Femur (tissue), 1 donor: Measurements from ENCODE around the gene TBL1Y.
"Not testable (repeated sequence)": the region's sequence is repeated elsewhere in the genome, so short reads cannot be mapped to it uniquely, and the experiment has no call there.

Source experiments
- DNase-seq: peaks from one replicate; pipeline ENCODE4 v3.0.0-alpha.2; 2017

TBL1Y gene

GRCh38 chrY:6910372-6911252 lies at the start of gene TBL1Y:
TBL1Y (plus strand) TSS chrY:6910697; CDS start chrY:7025085, 114,388 bp downstream.
- DNase-seq: no peak

- no peak for DNase-seq
These were observed 16.0 kb upstream of the TBL1Y start for GRCh38 chrY:6894496-6894895.

GRCh38 chrY:6895236-6895635 lies 15.3 kb upstream of the TBL1Y start:
- DNase-seq: no peak

GRCh38 chrY:6902116-6902515 lies 8.4 kb upstream of the TBL1Y start:
- DNase-seq: not testable (repeated sequence)

- DNase-seq: no peak
These were observed 2.9 kb upstream of the TBL1Y start for GRCh38 chrY:6907591-6907990.

GRCh38 chrY:6908021-6908420 lies 2.5 kb upstream of the TBL1Y start:
- DNase-seq: not testable (repeated sequence)

GRCh38 chrY:6909118-6909521 lies 1.4 kb upstream of the TBL1Y start:
- no peak for DNase-seq

GRCh38 chrY:6909856-6910255 lies 641 bp upstream of the TBL1Y start:
- DNase-seq: no peak

GRCh38 chrY:6911253-6911881 lies 870 bp downstream of the TBL1Y start, which contains the start of gene AMELY:
AMELY (minus strand) TSS chrY:6911752; CDS start chrY:6872608, 39,144 bp downstream.
- no peak for DNase-seq

GRCh38 chrY:6913362-6913761 lies 2.9 kb downstream of the TBL1Y start:
- no peak for DNase-seq

GRCh38 chrY:6921061-6921460 lies 10.6 kb downstream of the TBL1Y start:
- DNase-seq: no peak

- DNase-seq: no peak
These were observed 17.8 kb downstream of the TBL1Y start for GRCh38 chrY:6928265-6928664.

- DNase-seq: no peak
These were observed 18.7 kb downstream of the TBL1Y start for GRCh38 chrY:6929237-6929636.

GRCh38 chrY:6931779-6932396 lies 21.4 kb downstream of the TBL1Y start:
- DNase-seq: no peak

- no peak for DNase-seq
These were observed 25.0 kb downstream of the TBL1Y start for GRCh38 chrY:6935497-6935896.

- DNase-seq: no peak
These were observed 37.2 kb downstream of the TBL1Y start for GRCh38 chrY:6947695-6948094.

- DNase-seq: no peak
These were observed 37.9 kb downstream of the TBL1Y start for GRCh38 chrY:6948378-6948777.

- DNase-seq: no peak
These were observed 39.5 kb downstream of the TBL1Y start for GRCh38 chrY:6949947-6950346.

GRCh38 chrY:6964732-6965131 lies 54.2 kb downstream of the TBL1Y start:
- DNase-seq: no peak

GRCh38 chrY:6966521-6966920 lies 56.0 kb downstream of the TBL1Y start:
- no peak for DNase-seq

- no peak for DNase-seq
These were observed 57.2 kb downstream of the TBL1Y start for GRCh38 chrY:6967736-6968135.

- no peak for DNase-seq
These were observed 57.7 kb downstream of the TBL1Y start for GRCh38 chrY:6968191-6968590.

- no peak for DNase-seq
These were observed 61.9 kb downstream of the TBL1Y start for GRCh38 chrY:6972271-6972887.
